Adipose tissue (tissue), 3 donors: ENCODE measurements around the gene PAOX. TPM values are rescaled to one million over a fixed set of nuclear protein-coding genes. Genes with fewer than 3 reads are reported as not detected.
"Not testable (repeated sequence)": the region's sequence is repeated elsewhere in the genome, so short reads cannot be mapped to it uniquely, and the experiment has no call there.

ENCODE experiments used
- H3K27ac ChIP-seq: one replicate; pipeline ENCODE4 v1.5.1; 2013; ENCODE audit warnings: low read depth, low read length
- WGBS, 3 donors: extraction: QIAGEN DNeasy Blood & Tissue Kit; methylation state at CpG; one replicate each; pipeline ENCODE4 v1.1.7; 2013; 5-methylcytosine and 5-hydroxymethylcytosine counted together
- polyA plus RNA-seq, 3 donors: library from polyadenylated mRNA; stranded (reverse); fragments of 200-250 nt; gene quantifications; one replicate each; pipeline ENCODE4 v1.2.3, GENCODE V29; 2013
- donor health status: healthy with polysubstance abuse.
- donor health status: Bipolar disorder and iron deficiency.
- donor health status: healthy.

The PAOX gene
- polyA plus RNA-seq, 3 donors, result 4.5 to 5.7 (median 5.4) TPM

GRCh38 chr10:133359554-133359971 lies 19.5 kb upstream of the PAOX start:
- WGBS, 3 donors, result 23 to 54% (median 50%) methylated on average over 6 of the region's 6 CpGs
- no peak overlapping the region for H3K27ac ChIP-seq

GRCh38 chr10:133359972-133360610 lies 19.0 kb upstream of the PAOX start:
- no peak overlapping the region for H3K27ac ChIP-seq
- 52 to 77% (median 74%) methylated on average over 17 of the region's 17 CpGs for WGBS, 3 donors

GRCh38 chr10:133361227-133361626 lies 17.8 kb upstream of the PAOX start:
- no peak overlapping the region for H3K27ac ChIP-seq
- 94 to 97% (median 95%) methylated on average over 5 of the region's 5 CpGs for WGBS, 3 donors

GRCh38 chr10:133361773-133362441 lies 17.2 kb upstream of the PAOX start:
- 78 to 84% (median 81%) methylated on average over 18 of the region's 18 CpGs for WGBS, 3 donors
- H3K27ac ChIP-seq, result no peak overlapping the region

- no peak overlapping the region for H3K27ac ChIP-seq
- 88 to 97% (median 91%) methylated on average over 13 of the region's 13 CpGs for WGBS, 3 donors
These were observed 16.2 kb upstream of the PAOX start for GRCh38 chr10:133362846-133363245.

GRCh38 chr10:133364645-133365431 lies 14.2 kb upstream of the PAOX start:
- WGBS, 3 donors, result 79 to 92% (median 85%) methylated on average over 29 of the region's 29 CpGs
- no peak overlapping the region for H3K27ac ChIP-seq

GRCh38 chr10:133365461-133366129 lies 13.5 kb upstream of the PAOX start:
- H3K27ac ChIP-seq, result no peak overlapping the region
- 76 to 88% (median 83%) methylated on average over 13 of the region's 13 CpGs for WGBS, 3 donors

- WGBS, 3 donors, result 82 to 86% (median 82%) methylated on average over 17 of the region's 17 CpGs
- no peak overlapping the region for H3K27ac ChIP-seq
These were observed 13.0 kb upstream of the PAOX start for GRCh38 chr10:133366130-133366478.

- WGBS, 3 donors, result 92 to 97% (median 96%) methylated on average over 13 of the region's 13 CpGs
- no peak overlapping the region for H3K27ac ChIP-seq
These were observed 12.3 kb upstream of the PAOX start for GRCh38 chr10:133366751-133367150.

GRCh38 chr10:133367461-133367860 lies 11.6 kb upstream of the PAOX start:
- 70 to 100% (median 79%) methylated on average over 1 to 4 of the region's 7 CpGs for WGBS, 3 donors
- H3K27ac ChIP-seq, result not testable (repeated sequence)

GRCh38 chr10:133368153-133368552 lies 10.9 kb upstream of the PAOX start:
- no peak overlapping the region for H3K27ac ChIP-seq
- 90 to 99% (median 91%) methylated on average over 7 of the region's 7 CpGs for WGBS, 3 donors

GRCh38 chr10:133370030-133370786 lies 8.9 kb upstream of the PAOX start:
- H3K27ac ChIP-seq, result no peak overlapping the region
- WGBS, 3 donors, result 88 to 90% (median 88%) methylated on average over 24 of the region's 24 CpGs

- 18 to 51% (median 42%) methylated on average over 18 to 20 of the region's 20 CpGs for WGBS, 3 donors
- no peak overlapping the region for H3K27ac ChIP-seq
These were observed 6.6 kb upstream of the PAOX start for GRCh38 chr10:133372507-133372906.

GRCh38 chr10:133373174-133374090 lies 5.6 kb upstream of the PAOX start, which contains the start of gene ECHS1:
Gene ECHS1, minus strand, starts transcription at chr10:133373354. Its CDS starts 21 bp downstream, at chr10:133373333.
- H3K27ac ChIP-seq, result no peak within 1 kb of the TSS
- 1% methylated on average over 46 to 89 of the region's 89 CpGs for WGBS, 3 donors

GRCh38 chr10:133375357-133376115 lies 3.5 kb upstream of the PAOX start:
- H3K27ac ChIP-seq, result no peak overlapping the region
- WGBS, 3 donors, result 75 to 87% (median 84%) methylated on average over 12 of the region's 12 CpGs

GRCh38 chr10:133376183-133376582 lies 2.9 kb upstream of the PAOX start:
- WGBS, 3 donors, result 94% methylated on average over 5 of the region's 5 CpGs
- H3K27ac ChIP-seq, result not testable (repeated sequence)
